Measurements from ENCODE around the gene CAMK1G. TPM values are rescaled to one million over a fixed set of nuclear protein-coding genes. Genes with fewer than 3 reads are reported as not detected.

CAMK1G gene
- polyA plus RNA-seq, 10 donors, result 0.10 to 0.47 (median 0.19) TPM; not detected in 5

GRCh38 chr1:209661071-209661470, 77.6 kb downstream of the CAMK1G start:
- no peak for DNase-seq

DNA sequence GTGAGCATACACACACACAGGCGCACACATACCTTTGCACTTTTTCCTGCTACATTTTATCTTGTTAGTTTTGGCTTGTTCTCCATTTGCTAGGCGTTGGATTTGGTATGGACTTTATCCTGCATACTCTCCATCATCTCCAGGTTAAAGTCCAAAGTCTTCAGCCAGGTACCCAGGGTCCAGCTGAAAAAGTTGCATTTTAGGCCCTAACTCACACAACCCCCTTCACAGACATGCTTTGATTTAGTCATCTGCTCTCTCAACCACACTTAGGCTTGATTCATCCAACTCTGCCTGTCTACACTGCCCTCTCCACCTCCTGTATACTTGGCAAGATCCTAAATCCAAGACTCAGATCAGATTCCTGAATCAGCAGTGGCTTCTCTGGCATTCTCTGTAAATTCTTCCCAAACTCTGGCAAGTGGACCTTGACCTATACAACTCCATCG, 79.4 kb downstream of the CAMK1G start:
- no peak for DNase-seq

Other genes with a start within 250 kb of the CAMK1G start
- gene LAMB3, start 68.7 kb downstream of the CAMK1G start, polyA plus RNA-seq (ENCODE audit: insufficient read length in 10 of 10), result 1 to 10 TPM in 3 of 10 donors, under 1 TPM in 7; 0.16 to 5.7 (median 0.80) TPM
- gene G0S2, start 91.7 kb downstream of the CAMK1G start, polyA plus RNA-seq (ENCODE audit: insufficient read length in 10 of 10), result 1 to 10 TPM; 2.3 to 6.0 (median 3.3) TPM
- gene HSD11B1, start 121.1 kb downstream of the CAMK1G start, polyA plus RNA-seq (ENCODE audit: insufficient read length in 10 of 10), result under 1 TPM in 9 of 10 donors, not detected in 1; 0.15 to 0.62 (median 0.29) TPM
- gene TRAF3IP3, start 172.3 kb downstream of the CAMK1G start, polyA plus RNA-seq (ENCODE audit: insufficient read length in 10 of 10), result 10 to 100 TPM in 1 of 10 donors, 1 to 10 TPM in 9; 1.3 to 17.7 (median 2.9) TPM
- 1 to 10 TPM; 2.0 to 3.6 (median 2.7) TPM for gene C1orf74, start 200.8 kb downstream of the CAMK1G start, polyA plus RNA-seq (ENCODE audit: insufficient read length in 10 of 10)
- gene IRF6, start 222.4 kb downstream of the CAMK1G start, polyA plus RNA-seq (ENCODE audit: insufficient read length in 10 of 10), result 10 to 100 TPM in 1 of 10 donors, 1 to 10 TPM in 3, under 1 TPM in 6; 0.43 to 11.3 (median 0.73) TPM
- 1 to 10 TPM; 5.4 to 8.2 (median 6.8) TPM for gene UTP25, start 244.3 kb downstream of the CAMK1G start, polyA plus RNA-seq (ENCODE audit: insufficient read length in 10 of 10)

Data from muscle of back (tissue), 11 donors.